ENCODE results near the gene SP140L. TPM values are rescaled to one million over a fixed set of nuclear protein-coding genes. Genes with fewer than 3 reads are reported as not detected.

Gene SP140L
- total and polyA plus RNA-seq, 2 of the 8 experiments (the other 6 are each of a cell fraction or from before 2014, with no cell fraction given), result 0.36 to 1.5 TPM

GRCh38 chr2:230299618-230300017 lies 27.4 kb upstream of the SP140L start (continued):
- TF ChIP-seq GTF2F1 (IDR thresholded peaks at IDR 0.05; ENCODE audit: borderline replicate concordance, low read depth, low read length) (no peak), JUN (IDR thresholded peaks at IDR 0.05; ENCODE audit: low read depth, low read length) (no peak), ASH2L (IDR thresholded peaks at IDR 0.05; ENCODE audit: low read length) (no peak), YY1 (IDR thresholded peaks at IDR 0.05; ENCODE audit: low read depth, low read length) (no peak)

Measured in H1 (cell line).